Endometrial microvascular endothelial cells (primary cell): ENCODE results near the gene AZGP1. TPM values are rescaled to one million over a fixed set of nuclear protein-coding genes. Genes with fewer than 3 reads are reported as not detected.
"Not testable (repeated sequence)": the region's sequence is repeated elsewhere in the genome, so short reads cannot be mapped to it uniquely, and the experiment has no call there.

Source experiments
- in situ Hi-C: cut with HindIII; loops from 2 replicates; pipeline ENCODE4 v1.10.0; 2017; ENCODE audit warnings: low sequenced_read_pairs, low pct_unique_long_range_greater_than_20kb; ENCODE audit errors: inconsistent ontology term
- total RNA-seq: library from RNA; depleted of rRNA; stranded (reverse); fragments of >200 nt; gene quantifications from one replicate; pipeline ENCODE4 v1.2.3, GENCODE V29; 2015; ENCODE audit errors: inconsistent ontology term

Gene AZGP1
- not detected for total RNA-seq

DNA sequence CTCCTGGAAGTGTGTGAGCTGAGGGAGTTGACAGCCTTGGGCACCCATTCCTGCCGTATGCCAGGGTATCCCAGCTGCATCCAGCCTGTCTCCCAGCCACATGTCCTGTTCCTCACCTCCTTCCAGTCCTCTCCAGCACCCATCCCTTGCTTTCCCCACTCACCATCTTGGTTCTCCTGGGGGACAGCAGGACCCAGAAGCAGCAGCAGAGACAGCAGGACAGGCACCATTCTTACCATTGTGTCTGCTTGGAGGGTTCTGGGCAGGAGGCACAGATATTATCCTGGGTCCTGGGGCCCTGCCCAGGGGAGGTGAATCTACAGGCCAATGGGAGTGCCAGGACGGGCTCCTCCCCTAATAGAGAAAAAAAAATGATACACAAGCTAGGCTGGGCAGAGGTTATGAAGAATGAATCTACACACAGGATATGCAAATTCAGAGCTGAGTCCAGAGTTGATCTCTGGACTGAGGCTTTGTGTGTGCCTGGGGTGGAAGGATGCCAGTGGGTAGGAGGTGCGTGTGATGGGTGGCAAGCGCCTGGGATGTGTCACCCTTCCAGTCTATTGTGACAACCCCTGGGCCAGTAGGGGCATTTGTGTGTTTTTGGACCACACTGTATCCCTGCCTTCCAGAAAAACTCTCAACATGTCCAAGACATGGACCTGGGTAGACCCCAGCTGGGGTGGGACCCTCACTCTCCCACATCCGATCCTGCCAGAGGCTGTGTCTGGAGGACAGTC, at the start of gene AZGP1:
Gene AZGP1, minus strand, starts transcription at position 250 of the 740 bp plus-strand sequence. Its CDS starts 11 bp downstream, at position 239.
- in situ Hi-C loops, result no loop called here

DNA sequence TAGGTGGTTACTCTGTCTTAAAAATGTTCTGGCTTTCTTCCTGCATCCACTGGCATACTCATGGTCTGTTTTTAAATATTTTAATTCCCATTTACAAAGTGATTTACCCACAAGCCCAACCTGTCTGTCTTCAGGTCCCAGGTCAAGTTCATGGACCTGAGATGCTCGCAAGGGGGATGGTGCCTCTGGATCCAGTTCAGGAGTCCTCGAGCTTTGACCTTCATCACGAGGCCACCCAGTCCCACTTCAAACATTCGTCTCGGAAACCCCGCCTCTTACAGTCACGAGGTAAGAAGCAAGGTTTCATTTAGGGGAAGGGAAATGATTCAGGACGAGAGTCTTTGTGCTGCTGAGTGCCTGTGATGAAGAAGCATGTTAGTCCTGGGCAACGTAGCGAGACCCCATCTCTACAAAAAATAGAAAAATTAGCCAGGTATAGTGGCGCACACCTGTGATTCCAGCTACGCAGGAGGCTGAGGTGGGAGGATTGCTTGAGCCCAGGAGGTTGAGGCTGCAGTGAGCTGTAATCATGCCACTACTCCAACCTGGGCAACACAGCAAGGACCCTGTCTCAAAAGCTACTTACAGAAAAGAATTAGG, 48.3 kb upstream of the AZGP1 start:
- in situ Hi-C loops, result no loop called here

- in situ Hi-C loops, result no loop called here
Observed at GRCh38 chr7:100023526-100023925, 47.7 kb upstream of the AZGP1 start.

DNA sequence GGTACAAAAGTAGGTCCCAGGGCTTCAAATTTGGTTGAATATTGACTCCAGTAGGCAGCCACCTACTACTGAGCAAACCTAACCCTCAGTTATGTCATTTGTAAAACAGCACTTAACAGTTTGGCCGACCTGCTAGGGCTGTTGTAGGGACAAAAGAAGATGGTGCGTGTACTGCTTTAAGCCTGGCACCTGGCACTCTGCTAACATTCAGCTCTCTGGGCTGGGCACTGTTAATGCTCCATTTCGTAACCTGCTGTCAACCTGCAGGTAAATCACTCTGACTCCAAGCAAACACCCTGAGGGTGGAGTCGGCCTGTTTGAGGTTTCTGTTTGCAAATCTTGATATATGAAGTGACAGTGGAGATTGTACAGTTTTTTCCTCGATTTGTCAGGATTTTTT, 46.8 kb upstream of the AZGP1 start:
- in situ Hi-C loops, result no loop called here

DNA sequence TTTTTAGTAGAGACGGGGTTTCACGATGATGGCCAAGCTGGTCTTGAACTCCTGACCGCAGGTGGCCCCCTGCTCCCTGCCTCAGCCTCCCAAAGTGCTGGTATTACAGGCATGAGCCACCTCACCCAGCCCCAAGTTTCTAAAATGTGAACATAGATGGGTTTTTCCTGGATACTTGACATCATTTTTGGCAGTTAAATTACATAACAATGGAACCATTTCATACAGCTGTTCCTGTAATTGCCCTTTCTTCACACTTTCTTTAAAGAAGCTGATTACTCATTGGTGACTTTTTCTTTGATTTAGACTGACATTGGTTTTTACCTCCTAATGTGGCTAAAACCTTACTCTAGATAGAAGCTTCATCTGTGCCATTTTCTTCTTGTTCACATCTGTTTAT, 45.5 kb upstream of the AZGP1 start:
- in situ Hi-C loops, result no loop called here

- in situ Hi-C loops, result no loop called here
Observed at GRCh38 chr7:100019908-100020307, 44.1 kb upstream of the AZGP1 start.

GRCh38 chr7:100017875-100018274, 42.0 kb upstream of the AZGP1 start:
- in situ Hi-C loops, result no loop called here

- in situ Hi-C loops, result no loop called here
Observed at GRCh38 chr7:100017300-100017699, 41.5 kb upstream of the AZGP1 start.

DNA sequence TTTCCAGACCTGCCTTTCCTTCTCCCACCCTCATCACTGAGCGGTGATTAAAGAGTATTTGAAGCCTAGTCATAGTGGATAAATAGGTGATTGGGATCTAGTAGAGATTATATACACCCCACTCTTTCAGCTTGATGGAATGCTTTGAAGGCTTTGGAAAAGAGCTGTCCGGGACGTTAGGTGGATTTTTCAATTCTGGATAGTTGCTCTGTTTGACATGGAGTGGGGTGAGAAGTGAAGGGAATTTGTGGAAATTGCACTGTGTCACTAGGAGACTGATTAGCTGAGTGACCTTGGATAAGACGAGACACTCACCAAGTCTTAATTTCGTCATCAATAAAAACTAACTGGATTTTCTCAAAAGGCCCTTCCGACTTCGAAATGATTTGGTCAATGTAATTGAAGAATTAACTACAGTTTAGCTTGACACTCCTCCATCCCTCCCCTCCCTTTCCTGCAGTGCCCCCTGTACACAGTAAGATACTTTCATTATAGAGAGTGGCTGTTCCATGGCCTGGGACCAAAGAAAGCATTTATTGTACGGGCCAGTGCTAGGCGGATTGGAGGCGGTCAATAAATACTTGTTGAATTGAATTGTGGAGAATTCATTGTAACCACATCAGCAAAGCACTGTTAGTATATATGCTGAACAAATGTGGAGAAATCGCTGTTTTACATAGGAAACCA, 40.5 kb upstream of the AZGP1 start:
- in situ Hi-C loops, result no loop called here

DNA sequence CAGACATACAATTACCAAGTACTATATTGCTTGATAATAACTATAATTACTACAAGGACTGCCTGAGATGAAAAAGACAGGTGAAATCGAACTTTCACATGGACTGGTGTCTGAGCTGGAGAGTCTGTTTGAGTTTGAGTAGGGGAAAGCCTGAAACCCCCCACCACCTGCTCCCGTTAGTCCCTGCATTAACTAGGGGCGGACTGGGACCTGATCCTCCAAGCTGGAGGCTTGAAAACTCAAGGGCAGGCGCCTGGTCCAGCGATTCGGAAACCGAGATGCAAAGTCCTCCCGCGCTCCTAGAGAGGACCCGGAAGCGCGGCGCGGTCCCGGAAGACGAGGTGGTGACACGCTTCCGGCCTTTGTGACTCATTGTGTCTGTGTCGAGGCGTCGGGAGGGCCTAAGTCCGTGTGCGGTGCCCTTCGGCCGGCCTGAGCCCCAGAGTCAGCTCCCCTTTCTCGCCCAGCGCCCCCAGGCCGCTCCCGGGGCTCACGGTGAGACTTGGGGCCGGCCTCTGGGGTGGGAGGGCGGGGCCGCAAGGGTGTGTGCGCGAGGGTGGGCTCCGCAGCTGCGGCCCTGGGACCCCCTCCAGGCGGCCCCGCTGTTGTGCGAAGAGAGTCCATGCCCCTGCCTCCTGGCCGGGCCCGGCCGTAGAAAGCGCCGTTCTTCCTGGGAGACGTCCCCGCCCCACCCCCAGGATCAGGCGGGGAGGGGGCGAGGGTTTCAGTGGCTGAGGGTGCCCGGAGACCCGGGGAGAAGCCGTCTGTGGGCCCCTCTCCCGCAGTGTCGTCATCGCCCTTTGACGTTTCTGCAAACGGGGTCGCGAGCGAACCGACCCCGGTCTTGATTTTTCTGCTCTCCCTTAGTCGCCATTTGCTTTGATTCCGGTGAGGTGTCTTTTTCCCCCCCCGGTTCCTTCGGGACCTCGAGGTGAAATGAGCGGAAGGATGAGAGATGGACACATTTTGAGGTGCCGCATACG, 39.7 kb upstream of the AZGP1 start, which contains the start of gene ZKSCAN1:
Gene ZKSCAN1, plus strand, starts transcription at position 365 of the 983 bp plus-strand sequence. CDS start 7,911 bp downstream, outside the sequence.
- in situ Hi-C loops, result no loop called here

- in situ Hi-C loops, result no loop called here
Observed at GRCh38 chr7:100013328-100013676, 37.5 kb upstream of the AZGP1 start.

DNA sequence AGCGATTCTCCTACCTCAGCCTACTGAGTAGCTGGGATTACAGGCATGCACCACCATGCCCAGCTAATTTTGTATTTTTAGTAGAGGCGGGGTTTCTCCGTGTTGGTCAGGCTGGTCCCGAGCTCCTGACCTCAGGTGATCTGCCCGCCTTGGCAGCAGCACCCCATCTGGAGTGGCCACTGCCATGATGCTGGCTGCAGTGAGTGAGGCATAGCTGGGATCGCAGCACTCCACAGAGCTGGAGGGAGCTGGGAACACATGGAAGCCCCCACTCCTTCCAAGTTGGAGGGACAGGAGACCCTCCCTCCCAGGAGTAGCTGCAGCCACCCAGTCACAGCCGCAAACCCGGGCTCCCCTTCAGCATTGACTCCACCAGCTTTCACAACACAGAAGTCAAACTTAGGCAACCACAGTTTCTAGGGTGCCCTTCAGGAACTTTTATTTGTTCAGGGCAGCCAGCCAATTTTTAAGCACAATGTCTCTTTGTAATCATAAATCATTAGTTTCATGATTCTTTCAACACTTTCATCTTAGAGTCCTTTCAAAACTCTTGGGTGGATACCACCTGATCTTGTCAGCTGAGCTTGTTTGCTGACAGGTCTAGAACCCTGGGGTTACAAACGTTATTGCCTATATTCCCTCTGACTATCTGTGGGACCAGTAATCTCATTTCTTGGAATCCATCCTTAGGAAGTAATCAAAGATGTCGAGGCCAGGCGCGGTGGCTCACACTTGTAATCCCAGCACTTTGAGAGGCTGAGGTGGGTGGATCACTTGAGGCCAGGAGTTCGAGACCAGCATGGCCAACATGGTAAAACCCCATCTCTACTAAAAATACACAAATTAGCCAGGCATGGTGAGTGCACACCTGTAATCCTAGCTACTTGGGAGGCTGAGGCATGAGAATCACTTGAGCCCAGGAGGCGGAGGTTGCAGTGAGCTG, 36.8 kb upstream of the AZGP1 start:
- in situ Hi-C loops, result not testable (repeated sequence)

GRCh38 chr7:100011516-100011915, 35.7 kb upstream of the AZGP1 start:
- in situ Hi-C loops, result no loop called here

GRCh38 chr7:100010901-100011300, 35.1 kb upstream of the AZGP1 start:
- in situ Hi-C loops, result no loop called here

GRCh38 chr7:100009952-100010351, 34.1 kb upstream of the AZGP1 start:
- in situ Hi-C loops, result not testable (repeated sequence)

DNA sequence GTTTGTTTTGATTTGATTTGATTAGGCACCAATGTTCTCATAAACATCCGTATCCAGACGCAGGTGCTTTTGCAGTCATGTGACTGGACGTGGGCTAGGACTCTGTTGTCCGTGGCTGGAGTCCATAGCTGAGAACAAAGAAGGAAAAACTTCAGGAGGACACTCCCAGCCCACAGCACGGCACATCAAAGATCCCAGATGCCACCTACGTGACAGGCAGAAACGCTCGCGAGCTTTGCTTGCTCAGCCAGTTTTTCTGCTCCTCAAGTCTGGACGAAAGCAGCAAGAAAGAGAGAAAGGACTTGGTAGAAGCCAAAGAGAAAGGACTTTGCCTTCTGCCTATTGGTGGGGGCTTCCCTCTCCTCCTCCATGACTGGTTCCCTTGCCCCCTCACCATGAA, 32.7 kb upstream of the AZGP1 start:
- in situ Hi-C loops, result no loop called here

GRCh38 chr7:100007887-100008286, 32.1 kb upstream of the AZGP1 start:
- in situ Hi-C loops, result no loop called here
